Sigmoid colon (tissue), 7 donors: ENCODE measurements around the gene CPNE4. TPM values are rescaled to one million over a fixed set of nuclear protein-coding genes. Genes with fewer than 3 reads are reported as not detected.

Source experiments
- DNase-seq: peaks from one replicate; pipeline ENCODE4 v3.0.0-alpha.2; 2019
- H3K27ac ChIP-seq, 4 donors: fragments of 200-600 bp; sonication (generic); one replicate each; pipeline ENCODE4 v1.5.1; 2016 to 2019; ENCODE audit warnings: mild to moderate bottlenecking in 1 of 4
- H3K27me3 ChIP-seq, 3 donors: fragments of 200-600 bp; sonication (generic); one replicate each; pipeline ENCODE4 v1.5.1; 2019; ENCODE audit warnings: mild to moderate bottlenecking in 1 of 3
- H3K36me3 ChIP-seq, 4 donors: fragments of 200-600 bp; sonication (generic); one replicate each; pipeline ENCODE4 v1.5.1; 2016 to 2019
- H3K4me1 ChIP-seq, 4 donors: fragments of 200-600 bp; sonication (generic); one replicate each; pipeline ENCODE4 v1.5.1; 2017 to 2019
- H3K4me3 ChIP-seq, 4 donors: fragments of 200-600 bp; sonication (generic); one replicate each; pipeline ENCODE4 v1.5.1; 2017 to 2019; ENCODE audit warnings: mild to moderate bottlenecking in 2 of 4, moderate library complexity in 1 of 4
- H3K9me3 ChIP-seq, 4 donors: fragments of 200-600 bp in 3 of 4; sonication (generic) in 3 of 4; one replicate each; pipeline versions ENCODE4 v1.5.1 to v1.6.1; 2013 to 2019
- EP300 ChIP-seq, 4 donors: sonication (generic); formaldehyde crosslinking; IDR thresholded peaks; one replicate each; pipeline ENCODE4 v1.6.1; 2017; ENCODE audit warnings: antibody characterized with exemption in 4 of 4
- POLR2A ChIP-seq, 2 donors: fragments of 450-650 bp; IDR thresholded peaks; one replicate each; pipeline ENCODE4 v1.6.1; 2016; ENCODE audit warnings: antibody characterized with exemption in 2 of 2, mild to moderate bottlenecking in 2 of 2, moderate library complexity in 2 of 2
- POLR2AphosphoS5 ChIP-seq, 4 donors: sonication (generic); formaldehyde crosslinking; IDR thresholded peaks; one replicate each; pipeline ENCODE4 v1.6.1; 2017; ENCODE audit warnings: antibody characterized with exemption in 4 of 4
- WGBS, 2 donors: extraction: QIAGEN DNeasy Blood & Tissue Kit; methylation state at CpG; one replicate each; pipeline ENCODE4 v1.1.7; 2013; 5-methylcytosine and 5-hydroxymethylcytosine counted together
- intact Hi-C: fragments of 100-400 bp; cut with DNase I; formaldehyde crosslinking; loops from one replicate; pipeline ENCODE4 v1.15.1; 2023
- polyA plus RNA-seq, 3 donors: library from polyadenylated mRNA; stranded (reverse); fragments of 200-250 nt; gene quantifications; one replicate each; pipeline ENCODE4 v1.2.3, GENCODE V29; 2013
- total RNA-seq, 4 donors: library from RNA; depleted of rRNA; stranded (reverse); fragments of >200 nt; gene quantifications; one replicate each; pipeline ENCODE4 v1.1.0, GENCODE V29; 2016
- TF ChIP-seq, protein P1 (sequence below), 4 experiments: fragments of 450-650 bp in 3 of 4; fragments of 200-600 bp in 1 of 4; IDR thresholded peaks; one replicate each; pipeline ENCODE4 v1.5.1; 2016 to 2019; ENCODE audit warnings: antibody characterized with exemption in 4 of 4, mild to moderate bottlenecking in 3 of 4, moderate library complexity in 2 of 4
- donor health status: healthy with polysubstance abuse.
- donor health status: Bipolar disorder and iron deficiency.
- donor health status: healthy.

CPNE4 gene
- total and polyA plus RNA-seq, 7 donors: 0.23 to 1.1 (median 0.54) TPM; not detected in 2

GRCh38 chr3:131883711-131884407 is 151.0 kb downstream of the CPNE4 start:
- Histone ChIP-seq H3K27ac (no peak overlapping the region), H3K9me3 (no peaks in the 10 kb centered on the region), H3K27me3 (no peaks in the 10 kb centered on the region), H3K4me3 (no peak overlapping the region), H3K36me3 (no peaks in the 10 kb centered on the region), H3K4me1 (peaks cover 0 to 8% (median 0%) of the 10 kb centered on the region in 4 donors)
- 29 to 62% methylated on average over 2 of the region's 2 CpGs for WGBS, 2 donors
- no peak for TF ChIP-seq POLR2AphosphoS5 (IDR thresholded peaks at IDR 0.05)
- TF ChIP-seq EP300 (IDR thresholded peaks at IDR 0.05): no peak
- TF ChIP-seq POLR2A (IDR thresholded peaks at IDR 0.05): no peak
- TF ChIP-seq, protein P1, sequence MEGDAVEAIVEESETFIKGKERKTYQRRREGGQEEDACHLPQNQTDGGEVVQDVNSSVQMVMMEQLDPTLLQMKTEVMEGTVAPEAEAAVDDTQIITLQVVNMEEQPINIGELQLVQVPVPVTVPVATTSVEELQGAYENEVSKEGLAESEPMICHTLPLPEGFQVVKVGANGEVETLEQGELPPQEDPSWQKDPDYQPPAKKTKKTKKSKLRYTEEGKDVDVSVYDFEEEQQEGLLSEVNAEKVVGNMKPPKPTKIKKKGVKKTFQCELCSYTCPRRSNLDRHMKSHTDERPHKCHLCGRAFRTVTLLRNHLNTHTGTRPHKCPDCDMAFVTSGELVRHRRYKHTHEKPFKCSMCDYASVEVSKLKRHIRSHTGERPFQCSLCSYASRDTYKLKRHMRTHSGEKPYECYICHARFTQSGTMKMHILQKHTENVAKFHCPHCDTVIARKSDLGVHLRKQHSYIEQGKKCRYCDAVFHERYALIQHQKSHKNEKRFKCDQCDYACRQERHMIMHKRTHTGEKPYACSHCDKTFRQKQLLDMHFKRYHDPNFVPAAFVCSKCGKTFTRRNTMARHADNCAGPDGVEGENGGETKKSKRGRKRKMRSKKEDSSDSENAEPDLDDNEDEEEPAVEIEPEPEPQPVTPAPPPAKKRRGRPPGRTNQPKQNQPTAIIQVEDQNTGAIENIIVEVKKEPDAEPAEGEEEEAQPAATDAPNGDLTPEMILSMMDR (IDR thresholded peaks at IDR 0.05): no peak
- no peak for DNase-seq
- intact Hi-C loops: no loop called here

GRCh38 chr3:131883086-131883485 is 151.7 kb downstream of the CPNE4 start:
- intact Hi-C loops: no loop called here
- H3K27ac ChIP-seq: no peak overlapping the region
- DNase-seq: no peak
- no peaks in the 10 kb centered on the region for H3K9me3 ChIP-seq
- H3K4me1 ChIP-seq: peaks cover 0 to 8% (median 0%) of the 10 kb centered on the region in 4 donors
- TF ChIP-seq POLR2A (IDR thresholded peaks at IDR 0.05) (no peak), EP300 (IDR thresholded peaks at IDR 0.05) (no peak), POLR2AphosphoS5 (IDR thresholded peaks at IDR 0.05) (no peak)
- TF ChIP-seq, protein P1 (IDR thresholded peaks at IDR 0.05): no peak
- H3K27me3 ChIP-seq: no peaks in the 10 kb centered on the region
- no peak overlapping the region for H3K4me3 ChIP-seq
- no peaks in the 10 kb centered on the region for H3K36me3 ChIP-seq

DNA sequence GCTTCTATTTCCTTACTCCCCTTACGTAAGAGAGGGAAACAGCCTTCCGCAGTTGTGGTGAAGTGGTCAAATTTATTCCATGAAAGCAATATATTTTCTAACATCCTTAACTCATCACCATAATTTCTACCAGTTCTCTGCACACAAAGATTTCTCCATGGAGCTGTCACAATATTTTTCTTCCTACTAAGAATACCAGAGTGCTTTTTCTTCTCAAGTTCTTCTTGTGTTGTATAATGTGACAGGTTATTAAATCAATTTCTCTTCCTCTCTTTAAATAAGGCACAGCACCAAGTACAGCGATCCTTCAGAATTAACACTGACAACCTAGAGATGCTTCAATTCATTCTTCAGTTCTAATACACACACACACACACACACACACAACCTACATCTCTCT is 153.0 kb downstream of the CPNE4 start:
- H3K4me3 ChIP-seq: no peak overlapping the region
- 62 to 84% methylated on average over 3 of the region's 3 CpGs for WGBS, 2 donors
- no peaks in the 10 kb centered on the region for H3K36me3 ChIP-seq
- no peak for DNase-seq
- H3K9me3 ChIP-seq: no peaks in the 10 kb centered on the region
- TF ChIP-seq POLR2A (IDR thresholded peaks at IDR 0.05): no peak
- TF ChIP-seq EP300 (IDR thresholded peaks at IDR 0.05): no peak
- TF ChIP-seq POLR2AphosphoS5 (IDR thresholded peaks at IDR 0.05): peak in 1 of 4 donors; percentile 42
- peaks cover 0 to 8% (median 0%) of the 10 kb centered on the region in 4 donors for H3K4me1 ChIP-seq
- intact Hi-C loops: no loop called here
- H3K27me3 ChIP-seq: no peaks in the 10 kb centered on the region
- no peak overlapping the region for H3K27ac ChIP-seq

DNA sequence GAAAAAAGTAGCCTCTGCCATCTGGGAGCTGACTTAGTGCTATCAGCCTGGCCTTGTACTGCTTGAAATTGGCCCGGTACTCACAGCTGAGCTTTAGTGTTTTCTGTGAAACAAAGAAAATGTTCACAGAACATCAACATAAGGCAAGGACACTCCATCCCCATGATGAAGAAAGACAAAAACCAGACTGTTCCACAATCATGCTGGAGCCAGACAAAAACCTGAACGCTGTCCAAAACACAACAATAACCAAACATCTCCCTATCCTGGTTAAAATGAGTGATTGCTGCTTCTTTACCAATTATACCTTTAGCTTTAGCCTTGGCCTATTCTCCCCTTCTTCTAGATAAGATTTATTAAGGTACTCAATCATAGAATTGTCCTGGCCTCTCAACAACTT is 153.9 kb downstream of the CPNE4 start:
- WGBS, 2 donors: 60 to 84% methylated on average over 2 of the region's 2 CpGs
- TF ChIP-seq POLR2A (IDR thresholded peaks at IDR 0.05) (no peak), POLR2AphosphoS5 (IDR thresholded peaks at IDR 0.05) (peak in 3 of 4 donors; percentile 15 to 57 (median 45))
- Histone ChIP-seq H3K9me3 (no peaks in the 10 kb centered on the region), H3K36me3 (no peaks in the 10 kb centered on the region), H3K27me3 (no peaks in the 10 kb centered on the region), H3K4me3 (no peak overlapping the region), H3K4me1 (peaks cover 0 to 8% (median 0%) of the 10 kb centered on the region in 4 donors), H3K27ac (no peak overlapping the region)
- intact Hi-C loops: no loop called here
- DNase-seq: no peak

DNA sequence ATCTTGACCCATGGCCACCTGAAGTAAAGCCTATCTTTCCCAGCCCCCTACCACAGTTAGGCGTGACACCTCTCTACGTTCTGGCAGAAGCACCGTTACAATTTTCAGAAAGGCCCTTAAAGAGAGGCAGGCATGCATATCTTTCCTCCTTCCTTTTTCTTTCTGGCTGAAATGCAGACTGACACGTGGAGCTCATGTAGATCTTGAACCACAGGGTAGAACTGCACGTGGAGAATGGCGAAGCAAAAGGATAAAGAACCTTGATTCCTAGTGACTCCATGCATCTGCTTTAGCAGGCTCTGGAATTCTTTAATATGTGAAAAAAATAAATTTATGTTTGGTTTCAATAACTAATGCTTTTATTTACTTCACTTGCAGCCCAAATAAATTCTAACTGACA is 166.6 kb downstream of the CPNE4 start:
- H3K4me1 ChIP-seq: no peaks in the 10 kb centered on the region
- intact Hi-C loops: no loop called here
- 73 to 74% methylated on average over 6 of the region's 6 CpGs for WGBS, 2 donors
- no peak overlapping the region for H3K27ac ChIP-seq
- no peaks in the 10 kb centered on the region for H3K9me3 ChIP-seq
- TF ChIP-seq POLR2A (IDR thresholded peaks at IDR 0.05) (no peak), EP300 (IDR thresholded peaks at IDR 0.05) (no peak), POLR2AphosphoS5 (IDR thresholded peaks at IDR 0.05) (no peak)
- TF ChIP-seq, protein P1 (IDR thresholded peaks at IDR 0.05): no peak
- H3K4me3 ChIP-seq: no peak overlapping the region
- no peaks in the 10 kb centered on the region for H3K36me3 ChIP-seq
- no peak for DNase-seq
- no peaks in the 10 kb centered on the region for H3K27me3 ChIP-seq
